Transverse colon (tissue), 4 donors: ENCODE measurements around the gene PLAC1.

Experiments used
- EP300 ChIP-seq: sonication (generic); formaldehyde crosslinking; IDR thresholded peaks from one replicate; pipeline ENCODE4 v1.6.1; 2017; ENCODE audit warnings: antibody characterized with exemption, low read depth
- POLR2A ChIP-seq: fragments of 450-650 bp; IDR thresholded peaks from one replicate; pipeline ENCODE4 v1.6.1; 2016; ENCODE audit warnings: antibody characterized with exemption, mild to moderate bottlenecking, moderate library complexity
- POLR2AphosphoS5 ChIP-seq, 3 donors: sonication (generic); formaldehyde crosslinking; IDR thresholded peaks; one replicate each; pipeline ENCODE4 v1.6.1; 2016; ENCODE audit warnings: antibody characterized with exemption in 3 of 3
- TF ChIP-seq, protein P1 (sequence below), 5 experiments: fragments of 200-600 bp in 3 of 5; fragments of 450-650 bp in 2 of 5; sonication (generic) in 3 of 5; IDR thresholded peaks; 1 replicate in 2 of 5; 2 replicates in 3 of 5; pipeline ENCODE4 v1.5.1; 2016 to 2017; ENCODE audit warnings: antibody characterized with exemption in 5 of 5, inconsistent platforms in 3 of 5, mild to moderate bottlenecking in 2 of 5, moderate library complexity in 1 of 5

- TF ChIP-seq POLR2AphosphoS5 (IDR thresholded peaks at IDR 0.05) (no peak), POLR2A (no peak), EP300 (no peak)
- TF ChIP-seq, protein P1, sequence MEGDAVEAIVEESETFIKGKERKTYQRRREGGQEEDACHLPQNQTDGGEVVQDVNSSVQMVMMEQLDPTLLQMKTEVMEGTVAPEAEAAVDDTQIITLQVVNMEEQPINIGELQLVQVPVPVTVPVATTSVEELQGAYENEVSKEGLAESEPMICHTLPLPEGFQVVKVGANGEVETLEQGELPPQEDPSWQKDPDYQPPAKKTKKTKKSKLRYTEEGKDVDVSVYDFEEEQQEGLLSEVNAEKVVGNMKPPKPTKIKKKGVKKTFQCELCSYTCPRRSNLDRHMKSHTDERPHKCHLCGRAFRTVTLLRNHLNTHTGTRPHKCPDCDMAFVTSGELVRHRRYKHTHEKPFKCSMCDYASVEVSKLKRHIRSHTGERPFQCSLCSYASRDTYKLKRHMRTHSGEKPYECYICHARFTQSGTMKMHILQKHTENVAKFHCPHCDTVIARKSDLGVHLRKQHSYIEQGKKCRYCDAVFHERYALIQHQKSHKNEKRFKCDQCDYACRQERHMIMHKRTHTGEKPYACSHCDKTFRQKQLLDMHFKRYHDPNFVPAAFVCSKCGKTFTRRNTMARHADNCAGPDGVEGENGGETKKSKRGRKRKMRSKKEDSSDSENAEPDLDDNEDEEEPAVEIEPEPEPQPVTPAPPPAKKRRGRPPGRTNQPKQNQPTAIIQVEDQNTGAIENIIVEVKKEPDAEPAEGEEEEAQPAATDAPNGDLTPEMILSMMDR (IDR thresholded peaks at IDR 0.05), result no peak
These were observed 21.4 kb upstream of the PLAC1 start for GRCh38 chrX:134679644-134680043.
